K562 (cell line): ENCODE data around the gene CPNE1. TPM values are rescaled to one million over a fixed set of nuclear protein-coding genes. Genes with fewer than 3 reads are reported as not detected.

Experiments used
- ARID1B ChIP-seq: fragments of 450-650 bp; IDR thresholded peaks from 2 replicates; pipeline ENCODE4 v1.6.1; 2016; ENCODE audit warnings: antibody characterized with exemption, mild to moderate bottlenecking, inconsistent platforms
- CBFA2T2 ChIP-seq: fragments of 450-650 bp; conservative IDR thresholded peaks from 2 replicates; pipeline ENCODE4 v1.6.1; 2017; ENCODE audit warnings: mild to moderate bottlenecking
- CBX1 ChIP-seq: sonication (generic); IDR thresholded peaks from 2 replicates; pipeline ENCODE4 v1.6.1; 2016; ENCODE audit warnings: antibody characterized with exemption, low read depth, mild to moderate bottlenecking
- HIVEP1 ChIP-seq: fragments of 250-450 bp; sonication (Bioruptor Pico); IDR thresholded peaks from 2 replicates; pipeline ENCODE4 v1.4.0; 2020; ENCODE audit warnings: mild to moderate bottlenecking
- HNRNPK ChIP-seq: fragments of 200-400 bp; formaldehyde crosslinking; IDR thresholded peaks from one replicate; pipeline ENCODE4 v1.6.1; 2018; ENCODE audit warnings: mild to moderate bottlenecking, low read depth, low read length; ENCODE audit not compliant: poor library complexity, severe bottlenecking
- KDM5B ChIP-seq: fragments of 200-600 bp; sonication (generic); IDR thresholded peaks from 2 replicates; pipeline ENCODE4 v1.6.1; 2012; ENCODE audit warnings: low read depth, mild to moderate bottlenecking, moderate library complexity, low read length, control low read depth, inconsistent platforms; ENCODE audit not compliant: insufficient replicate concordance
- MXI1 ChIP-seq: IDR thresholded peaks from 2 replicates; pipeline ENCODE4 v1.6.1; 2011; ENCODE audit warnings: low read depth, mild to moderate bottlenecking, improper control_type of control experiment, low read length
- POLR2AphosphoS2 ChIP-seq: IDR thresholded peaks from 2 replicates; pipeline ENCODE4 v1.6.1; 2012; ENCODE audit warnings: low read length, improper control_type of control experiment
- RBFOX2 ChIP-seq: fragments of 200-400 bp; formaldehyde crosslinking; IDR thresholded peaks from 2 replicates; pipeline ENCODE4 v1.6.1; 2017; ENCODE audit warnings: low read depth, mild to moderate bottlenecking, low read length, moderate library complexity
- RBM17 ChIP-seq: fragments of 200-400 bp; formaldehyde crosslinking; IDR thresholded peaks from 2 replicates; pipeline ENCODE4 v1.6.1; 2017; ENCODE audit warnings: low read depth, mild to moderate bottlenecking, low read length, borderline replicate concordance
- RFX7 ChIP-seq: fragments of 250-450 bp; sonication (Bioruptor Pico); IDR thresholded peaks from 2 replicates; pipeline ENCODE4 v1.5.1; 2021; ENCODE audit warnings: mild to moderate bottlenecking
- SMAD4 ChIP-seq: fragments of 250-450 bp; sonication (Bioruptor Pico); conservative IDR thresholded peaks from 2 replicates; pipeline ENCODE4 v1.8.0; 2021; ENCODE audit warnings: inconsistent platforms, mild to moderate bottlenecking, moderate library complexity
- XRCC4 ChIP-seq: IDR thresholded peaks from one replicate; pipeline ENCODE4 v1.6.1; 2011; ENCODE audit not compliant: insufficient read depth, insufficient read length; ENCODE audit errors: extremely low read depth
- YBX1 ChIP-seq: fragments of 450-650 bp; IDR thresholded peaks from 2 replicates; pipeline ENCODE4 v1.7.1; 2016; ENCODE audit warnings: mild to moderate bottlenecking
- ZNF197 ChIP-seq: fragments of 200-800 bp; sonication (Bioruptor generic); IDR thresholded peaks from 2 replicates; pipeline ENCODE4 v1.6.1; 2016; ENCODE audit warnings: low read depth, missing genetic modification characterization, missing compliant biosample characterization
- polyA plus RNA-seq, 8 experiments: library from polyadenylated mRNA; depleted of rRNA in 4 of 8; stranded (reverse) in 5 of 8; unstranded in 3 of 8; fragments of >200 nt; fragmentation: Nextera tagmentation in 2 of 8; fragmentation: Illumina TruSeq in 1 of 8; extraction: Ambion mirVana in 2 of 8; extraction: Trizol in 1 of 8; gene quantifications; 2 replicates each; pipeline versions ENCODE4 v1.2.1 to v1.2.3, GENCODE V29; 2011 to 2014; ENCODE audit warnings: inconsistent platforms in 1 of 8, missing spikeins in 1 of 8
- total RNA-seq, 7 experiments: library from RNA; depleted of rRNA in 6 of 7; stranded (reverse); fragments of >200 nt in 6 of 7; fragmentation: Illumina TruSeq in 2 of 7; extraction: Trizol in 2 of 7; gene quantifications; 2 replicates each; pipeline versions ENCODE4 v1.2.1 to v1.2.3, GENCODE V29; 2011 to 2021; ENCODE audit warnings: low replicate concordance in 1 of 7
- TF ChIP-seq, protein P1 (sequence below): sonication (generic); IDR thresholded peaks from 2 replicates; pipeline ENCODE4 v1.6.1; 2016
- TF ChIP-seq, protein P2 (sequence below): sonication (generic); formaldehyde crosslinking; IDR thresholded peaks from 2 replicates; pipeline ENCODE4 v1.8.0; 2022; ENCODE audit warnings: missing genetic modification reagents, mild to moderate bottlenecking, borderline replicate concordance
- TF ChIP-seq, protein P3 (sequence below): sonication (generic); formaldehyde crosslinking; IDR thresholded peaks from 2 replicates; pipeline ENCODE4 v1.8.1; 2023; ENCODE audit warnings: mild to moderate bottlenecking, missing genetic modification reagents
- TF ChIP-seq, protein P4 (sequence below): sonication (generic); formaldehyde crosslinking; IDR thresholded peaks from 2 replicates; pipeline ENCODE4 v1.9.0; 2022; ENCODE audit warnings: mild to moderate bottlenecking, missing genetic modification reagents
- TF ChIP-seq, protein P5 (sequence below): fragments of 250-450 bp; sonication (Bioruptor Pico); IDR thresholded peaks from 2 replicates; pipeline ENCODE4 v1.8.0; 2021; ENCODE audit warnings: mild to moderate bottlenecking, moderate library complexity
- TF ChIP-seq, protein P6 (sequence below): fragments of 450-650 bp; IDR thresholded peaks from 2 replicates; pipeline ENCODE4 v1.6.1; 2016; ENCODE audit warnings: borderline replicate concordance

CPNE1 gene
- total and polyA plus RNA-seq, 9 of the 15 experiments (the other 6 are each of a cell fraction or from before 2014, with no cell fraction given) = 42.1 to 102 (median 56.0) TPM

DNA sequence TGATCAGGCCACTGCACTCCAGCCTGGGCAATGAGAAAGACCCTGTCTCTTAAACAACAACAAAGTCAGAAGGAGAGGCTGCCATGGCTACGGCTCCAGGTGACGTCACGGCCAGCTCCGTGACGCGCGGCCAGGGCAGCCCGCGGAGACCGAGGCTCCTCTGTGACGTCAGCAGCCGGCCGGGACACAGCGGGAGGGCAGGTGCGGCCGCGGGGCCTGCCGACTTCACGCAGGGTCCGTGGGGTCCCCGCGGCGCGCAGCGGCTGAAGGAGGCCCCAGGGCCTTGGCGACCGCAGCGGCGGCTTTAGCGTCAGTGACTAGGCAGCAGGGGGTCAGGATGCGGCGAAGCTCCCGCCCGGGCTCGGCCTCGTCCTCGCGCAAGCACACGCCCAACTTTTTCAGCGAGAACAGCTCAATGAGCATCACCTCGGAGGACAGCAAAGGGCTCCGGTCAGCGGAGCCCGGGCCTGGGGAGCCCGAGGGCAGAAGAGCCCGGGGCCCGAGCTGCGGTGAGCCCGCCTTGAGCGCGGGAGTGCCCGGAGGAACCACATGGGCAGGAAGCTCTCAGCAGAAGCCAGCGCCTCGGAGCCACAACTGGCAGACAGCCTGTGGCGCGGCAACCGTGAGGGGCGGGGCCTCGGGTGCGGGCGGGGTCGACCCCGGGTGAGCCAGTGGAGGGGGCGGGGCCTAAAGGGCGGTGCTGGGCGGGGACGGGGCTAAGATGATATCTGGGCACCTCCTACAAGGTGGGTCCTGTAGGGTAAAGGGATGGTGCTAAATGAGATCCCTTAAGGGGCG, 48.8 kb downstream of the CPNE1 start, which contains the start of gene SPAG4 (continued):
- peak; percentile 63 for TF ChIP-seq KDM5B
- TF ChIP-seq CBFA2T2 = no peak
- TF ChIP-seq, protein P1, sequence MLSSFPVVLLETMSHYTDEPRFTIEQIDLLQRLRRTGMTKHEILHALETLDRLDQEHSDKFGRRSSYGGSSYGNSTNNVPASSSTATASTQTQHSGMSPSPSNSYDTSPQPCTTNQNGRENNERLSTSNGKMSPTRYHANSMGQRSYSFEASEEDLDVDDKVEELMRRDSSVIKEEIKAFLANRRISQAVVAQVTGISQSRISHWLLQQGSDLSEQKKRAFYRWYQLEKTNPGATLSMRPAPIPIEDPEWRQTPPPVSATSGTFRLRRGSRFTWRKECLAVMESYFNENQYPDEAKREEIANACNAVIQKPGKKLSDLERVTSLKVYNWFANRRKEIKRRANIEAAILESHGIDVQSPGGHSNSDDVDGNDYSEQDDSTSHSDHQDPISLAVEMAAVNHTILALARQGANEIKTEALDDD = no peak
- TF ChIP-seq, protein P2, sequence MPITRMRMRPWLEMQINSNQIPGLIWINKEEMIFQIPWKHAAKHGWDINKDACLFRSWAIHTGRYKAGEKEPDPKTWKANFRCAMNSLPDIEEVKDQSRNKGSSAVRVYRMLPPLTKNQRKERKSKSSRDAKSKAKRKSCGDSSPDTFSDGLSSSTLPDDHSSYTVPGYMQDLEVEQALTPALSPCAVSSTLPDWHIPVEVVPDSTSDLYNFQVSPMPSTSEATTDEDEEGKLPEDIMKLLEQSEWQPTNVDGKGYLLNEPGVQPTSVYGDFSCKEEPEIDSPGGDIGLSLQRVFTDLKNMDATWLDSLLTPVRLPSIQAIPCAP (CRISPR knock-in tag) = no peak
- no peak for TF ChIP-seq RBM17
- TF ChIP-seq HNRNPK = no peak
- TF ChIP-seq, protein P3, sequence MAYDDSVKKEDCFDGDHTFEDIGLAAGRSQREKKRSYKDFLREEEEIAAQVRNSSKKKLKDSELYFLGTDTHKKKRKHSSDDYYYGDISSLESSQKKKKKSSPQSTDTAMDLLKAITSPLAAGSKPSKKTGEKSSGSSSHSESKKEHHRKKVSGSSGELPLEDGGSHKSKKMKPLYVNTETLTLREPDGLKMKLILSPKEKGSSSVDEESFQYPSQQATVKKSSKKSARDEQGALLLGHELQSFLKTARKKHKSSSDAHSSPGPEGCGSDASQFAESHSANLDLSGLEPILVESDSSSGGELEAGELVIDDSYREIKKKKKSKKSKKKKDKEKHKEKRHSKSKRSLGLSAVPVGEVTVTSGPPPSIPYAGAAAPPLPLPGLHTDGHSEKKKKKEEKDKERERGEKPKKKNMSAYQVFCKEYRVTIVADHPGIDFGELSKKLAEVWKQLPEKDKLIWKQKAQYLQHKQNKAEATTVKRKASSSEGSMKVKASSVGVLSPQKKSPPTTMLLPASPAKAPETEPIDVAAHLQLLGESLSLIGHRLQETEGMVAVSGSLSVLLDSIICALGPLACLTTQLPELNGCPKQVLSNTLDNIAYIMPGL (CRISPR knock-in tag) = no peak
- TF ChIP-seq, protein P4, sequence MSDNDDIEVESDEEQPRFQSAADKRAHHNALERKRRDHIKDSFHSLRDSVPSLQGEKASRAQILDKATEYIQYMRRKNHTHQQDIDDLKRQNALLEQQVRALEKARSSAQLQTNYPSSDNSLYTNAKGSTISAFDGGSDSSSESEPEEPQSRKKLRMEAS (CRISPR knock-in tag) = peak; percentile 86
- TF ChIP-seq CBX1 = peak; percentile 42; the same call in 1 of the 2 replicates
- TF ChIP-seq HIVEP1 = no peak
- TF ChIP-seq, protein P5, sequence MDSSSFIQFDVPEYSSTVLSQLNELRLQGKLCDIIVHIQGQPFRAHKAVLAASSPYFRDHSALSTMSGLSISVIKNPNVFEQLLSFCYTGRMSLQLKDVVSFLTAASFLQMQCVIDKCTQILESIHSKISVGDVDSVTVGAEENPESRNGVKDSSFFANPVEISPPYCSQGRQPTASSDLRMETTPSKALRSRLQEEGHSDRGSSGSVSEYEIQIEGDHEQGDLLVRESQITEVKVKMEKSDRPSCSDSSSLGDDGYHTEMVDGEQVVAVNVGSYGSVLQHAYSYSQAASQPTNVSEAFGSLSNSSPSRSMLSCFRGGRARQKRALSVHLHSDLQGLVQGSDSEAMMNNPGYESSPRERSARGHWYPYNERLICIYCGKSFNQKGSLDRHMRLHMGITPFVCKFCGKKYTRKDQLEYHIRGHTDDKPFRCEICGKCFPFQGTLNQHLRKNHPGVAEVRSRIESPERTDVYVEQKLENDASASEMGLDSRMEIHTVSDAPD = no peak
- no peak for TF ChIP-seq RFX7 (CRISPR knock-in tag)
- no peak for TF ChIP-seq YBX1
- no peak for TF ChIP-seq ZNF197 (CRISPR knock-in tag)
- no peak for TF ChIP-seq XRCC4
- no peak for TF ChIP-seq POLR2AphosphoS2
- no peak for TF ChIP-seq ARID1B
- TF ChIP-seq RBFOX2 = peak; percentile 85
- TF ChIP-seq SMAD4 (CRISPR knock-in tag) = peak; percentile 83
- TF ChIP-seq MXI1 = no peak
- TF ChIP-seq, protein P6, sequence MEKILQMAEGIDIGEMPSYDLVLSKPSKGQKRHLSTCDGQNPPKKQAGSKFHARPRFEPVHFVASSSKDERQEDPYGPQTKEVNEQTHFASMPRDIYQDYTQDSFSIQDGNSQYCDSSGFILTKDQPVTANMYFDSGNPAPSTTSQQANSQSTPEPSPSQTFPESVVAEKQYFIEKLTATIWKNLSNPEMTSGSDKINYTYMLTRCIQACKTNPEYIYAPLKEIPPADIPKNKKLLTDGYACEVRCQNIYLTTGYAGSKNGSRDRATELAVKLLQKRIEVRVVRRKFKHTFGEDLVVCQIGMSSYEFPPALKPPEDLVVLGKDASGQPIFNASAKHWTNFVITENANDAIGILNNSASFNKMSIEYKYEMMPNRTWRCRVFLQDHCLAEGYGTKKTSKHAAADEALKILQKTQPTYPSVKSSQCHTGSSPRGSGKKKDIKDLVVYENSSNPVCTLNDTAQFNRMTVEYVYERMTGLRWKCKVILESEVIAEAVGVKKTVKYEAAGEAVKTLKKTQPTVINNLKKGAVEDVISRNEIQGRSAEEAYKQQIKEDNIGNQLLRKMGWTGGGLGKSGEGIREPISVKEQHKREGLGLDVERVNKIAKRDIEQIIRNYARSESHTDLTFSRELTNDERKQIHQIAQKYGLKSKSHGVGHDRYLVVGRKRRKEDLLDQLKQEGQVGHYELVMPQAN = peak; percentile 81; the same call in 1 of the 2 replicates
